Ovary (tissue), 3 donors: ENCODE results near the gene KIAA1217.

ENCODE experiments used
- CTCF ChIP-seq, 3 donors: fragments of 450-650 bp in 2 of 3; fragments of 200-600 bp in 1 of 3; IDR thresholded peaks; one replicate each; pipeline versions ENCODE4 v1.5.1 to v1.8.0; 2016 to 2022; ENCODE audit warnings: antibody characterized with exemption in 3 of 3, mild to moderate bottlenecking in 1 of 3
- POLR2A ChIP-seq: fragments of 450-650 bp; IDR thresholded peaks from one replicate; pipeline ENCODE4 v1.6.1; 2017; ENCODE audit warnings: antibody characterized with exemption, mild to moderate bottlenecking, moderate library complexity
- donor health status: DM: no; HTN: no; CAD: no.

- no peak for TF ChIP-seq POLR2A
- no peak for TF ChIP-seq CTCF (IDR thresholded peaks at IDR 0.05)
Observed at GRCh38 chr10:24279166-24279565, 70.2 kb downstream of the KIAA1217 start.
